OCI-M2 (cell line): ENCODE data around the gene CRYGN.

Experiments used
- DNase-seq: peaks from one replicate; lab custom pipeline; 2025; ENCODE audit not compliant: unreplicated experiment; lab: John Stamatoyannopoulos, UW

CRYGN gene

DNA sequence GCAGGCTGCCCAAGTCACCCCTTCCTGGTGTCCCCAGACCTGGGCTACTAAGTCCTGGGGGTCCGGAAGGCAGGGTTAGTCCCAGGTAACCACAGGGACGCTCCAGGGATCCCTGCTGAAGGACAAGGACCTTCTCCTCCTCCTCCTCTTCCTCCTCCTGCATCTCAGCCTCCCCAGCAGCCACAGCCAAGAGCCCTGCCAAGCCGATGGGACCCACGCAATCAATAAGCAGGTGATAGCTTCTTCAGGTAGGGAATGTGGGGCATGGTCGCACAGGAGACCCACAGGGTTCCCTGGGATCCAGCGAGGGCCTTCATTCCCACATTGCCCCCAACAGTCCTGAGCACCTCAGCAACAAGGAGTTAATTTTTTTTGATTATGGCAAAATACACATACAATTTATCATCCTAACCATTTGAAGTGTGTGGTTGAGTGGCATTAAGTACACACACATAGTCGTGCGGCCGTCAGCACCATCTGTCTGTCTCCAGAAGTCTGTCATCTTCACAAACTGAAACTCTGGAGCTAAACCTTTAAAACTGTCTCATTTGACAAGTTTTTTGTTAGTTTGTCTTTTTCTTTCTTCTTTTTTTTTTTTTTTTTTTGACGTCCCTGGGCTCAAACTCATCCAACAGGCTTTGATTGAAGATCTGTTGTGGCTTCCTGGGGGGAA, 12.1 kb downstream of the CRYGN start:
- DNase-seq: no peak

DNA sequence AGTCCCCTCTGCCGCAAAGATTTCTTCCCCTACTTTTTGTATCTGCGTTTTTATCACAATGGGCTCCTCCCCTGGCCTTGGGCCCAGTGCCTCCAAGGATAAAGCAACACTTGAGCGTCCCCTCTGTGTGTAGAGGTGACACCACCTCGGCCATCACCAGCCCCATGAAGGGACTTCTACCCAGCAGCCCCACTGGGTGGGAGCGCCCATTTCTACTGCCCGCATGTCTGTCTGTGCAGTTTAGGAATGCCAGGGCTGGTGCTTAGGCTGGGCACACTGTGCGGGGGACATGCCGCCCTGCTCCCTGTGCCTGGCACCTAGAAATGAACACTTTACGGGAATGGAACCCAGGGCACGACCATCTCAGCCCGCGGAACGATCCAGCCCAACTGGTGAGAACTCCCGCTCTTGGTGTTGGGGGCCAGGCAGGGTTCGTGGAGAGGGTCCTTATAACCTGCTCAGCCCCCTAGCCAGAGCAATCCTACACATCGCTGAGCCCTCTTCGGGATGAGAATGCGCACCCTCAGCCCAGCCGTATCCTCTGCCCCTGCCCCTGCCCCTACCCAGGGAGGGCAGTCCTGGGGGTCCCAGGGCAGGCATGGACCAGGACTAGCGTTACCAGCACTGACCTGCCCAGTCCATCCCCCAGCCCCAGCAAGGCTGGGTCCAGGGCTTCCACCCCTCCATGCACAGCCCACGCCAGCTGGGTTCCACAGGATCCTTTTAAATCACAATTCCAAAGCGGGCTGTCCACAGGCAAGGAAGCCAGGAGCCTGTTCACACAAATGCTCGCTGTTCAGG, 12.8 kb downstream of the CRYGN start:
- DNase-seq: no peak

DNA sequence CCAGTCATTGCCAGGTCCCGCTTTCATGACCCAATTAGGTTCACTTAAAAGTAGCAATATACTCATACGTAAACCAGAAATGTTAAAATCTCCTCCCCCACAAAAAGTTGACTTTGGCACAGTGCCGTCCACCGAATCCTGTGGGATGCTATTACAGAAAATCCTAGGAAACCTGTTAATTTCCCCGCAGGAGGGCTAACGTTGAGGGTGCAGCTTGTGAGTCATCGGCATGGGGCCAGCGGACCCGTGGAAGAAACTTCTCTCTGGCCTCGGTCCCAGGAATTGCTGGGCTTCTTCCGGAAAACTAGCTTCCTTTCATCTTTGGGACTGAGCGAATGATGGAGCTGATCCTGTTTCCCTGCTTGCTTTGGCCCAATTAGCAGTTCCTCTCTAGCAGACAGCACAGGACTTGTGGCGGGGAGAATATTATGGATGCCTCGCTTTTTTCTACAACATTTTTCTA, 13.5 kb downstream of the CRYGN start:
- DNase-seq: no peak

DNA sequence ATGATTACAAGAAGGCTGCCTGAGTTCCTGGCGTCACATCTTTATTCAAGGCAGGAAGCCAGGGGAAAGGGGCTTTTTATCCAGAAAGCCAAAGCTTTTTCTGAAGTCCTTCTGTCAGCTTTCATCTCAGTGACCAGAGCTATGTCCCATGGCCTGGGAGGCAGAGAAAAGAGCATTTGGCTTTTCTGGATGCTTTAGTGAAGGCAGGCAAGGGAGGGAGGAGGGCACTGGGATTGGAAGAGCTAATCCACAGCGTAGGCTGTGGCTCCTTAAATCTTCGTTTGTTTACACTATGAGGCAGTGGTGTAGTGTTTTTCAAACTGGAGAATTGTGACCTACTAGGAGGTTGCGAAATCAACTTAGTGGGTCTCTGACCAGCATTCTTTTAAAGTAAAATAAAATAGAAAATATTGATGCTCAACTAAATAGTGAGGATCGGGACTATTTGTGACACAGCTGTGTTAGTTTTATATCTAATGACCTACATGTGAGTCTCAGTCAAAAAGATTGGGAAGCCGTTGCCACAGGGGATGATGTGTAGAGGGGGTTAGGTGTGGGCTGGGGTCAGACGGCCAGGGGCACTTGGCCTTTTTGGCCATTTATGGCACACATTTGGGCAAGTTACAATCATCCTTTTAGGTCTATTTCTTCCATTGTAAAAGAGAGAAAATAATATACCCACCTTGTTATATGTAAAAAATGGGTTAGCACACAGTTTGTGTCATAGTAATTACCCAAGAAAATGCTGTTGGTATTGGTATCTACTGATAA, 14.1 kb downstream of the CRYGN start:
- no peak for DNase-seq

DNA sequence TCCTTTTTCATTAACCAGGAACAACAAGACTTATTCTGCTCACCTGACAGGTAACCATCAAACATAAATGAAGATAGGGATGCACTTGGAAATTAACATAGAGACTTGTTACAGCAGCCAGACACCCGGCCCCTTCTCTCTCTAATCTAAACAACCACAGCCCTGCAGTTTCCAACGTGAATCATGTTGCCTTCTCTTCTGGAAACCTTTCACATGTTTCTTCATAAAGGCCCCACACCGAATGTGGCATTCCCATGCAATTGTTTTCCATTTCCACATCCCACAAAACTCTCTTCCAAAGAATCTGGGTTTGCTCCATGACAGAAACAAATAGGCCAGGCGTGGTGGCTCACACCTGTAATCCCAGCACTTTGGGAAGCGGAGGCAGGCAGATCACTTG, 15.1 kb downstream of the CRYGN start:
- no peak for DNase-seq

DNA sequence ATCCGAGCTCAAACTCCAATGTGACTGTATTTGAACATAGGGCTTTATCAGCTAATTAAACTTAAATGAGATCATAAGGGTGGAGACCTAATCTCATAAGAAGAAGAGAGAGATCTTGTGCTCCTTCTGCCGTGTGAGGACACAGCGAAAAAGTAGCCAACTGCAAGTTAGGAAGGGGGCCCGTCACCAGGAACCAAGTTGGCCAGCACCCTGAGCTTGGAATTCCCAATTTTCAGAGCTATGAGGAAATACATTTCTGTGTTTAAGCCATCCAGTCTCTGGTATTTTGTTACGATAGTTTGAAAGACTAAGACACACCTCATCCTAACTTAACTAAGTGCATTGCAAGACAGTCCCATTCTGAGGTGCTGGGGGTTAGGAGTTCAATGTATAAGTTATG, 16.0 kb downstream of the CRYGN start:
- no peak for DNase-seq

DNA sequence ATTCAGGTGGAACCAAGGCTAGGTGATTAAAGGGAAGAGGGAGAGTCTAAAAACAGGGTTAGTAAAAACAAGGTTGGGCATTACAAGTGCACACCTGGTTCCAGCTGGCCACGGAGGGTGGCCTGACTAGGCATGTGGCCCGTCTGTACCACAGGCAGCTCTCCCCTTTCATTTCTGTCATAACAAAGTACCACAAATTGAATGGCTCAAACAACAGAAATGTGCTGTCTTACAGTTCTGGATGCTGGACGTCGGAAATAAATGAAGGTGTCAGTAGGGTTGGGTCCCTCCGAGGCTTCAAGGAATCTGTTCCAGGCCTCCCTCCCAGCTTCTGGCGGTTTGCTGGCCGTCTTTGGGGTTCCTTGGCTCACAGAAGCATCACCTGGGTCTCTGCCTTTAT, 16.7 kb downstream of the CRYGN start:
- DNase-seq: no peak

DNA sequence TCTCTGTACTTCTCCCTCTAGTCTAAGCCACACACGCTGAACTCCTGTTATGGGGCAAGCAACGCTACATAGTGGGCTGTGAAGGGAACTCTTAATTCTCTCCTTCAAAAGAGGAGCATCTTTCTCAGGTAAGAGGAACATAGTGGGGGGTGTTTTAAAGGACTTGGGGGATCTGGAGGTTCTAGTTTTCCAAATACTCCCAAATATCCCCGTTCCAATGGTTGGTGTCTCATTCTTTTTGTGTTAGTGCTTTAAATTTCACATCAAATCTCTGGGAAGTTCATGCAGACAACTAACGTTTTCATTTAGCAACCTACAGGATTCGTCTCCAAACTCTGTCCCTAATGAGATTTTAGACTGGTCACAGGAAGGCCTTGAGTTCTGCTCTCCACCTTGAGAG, 17.7 kb downstream of the CRYGN start:
- no peak for DNase-seq

DNA sequence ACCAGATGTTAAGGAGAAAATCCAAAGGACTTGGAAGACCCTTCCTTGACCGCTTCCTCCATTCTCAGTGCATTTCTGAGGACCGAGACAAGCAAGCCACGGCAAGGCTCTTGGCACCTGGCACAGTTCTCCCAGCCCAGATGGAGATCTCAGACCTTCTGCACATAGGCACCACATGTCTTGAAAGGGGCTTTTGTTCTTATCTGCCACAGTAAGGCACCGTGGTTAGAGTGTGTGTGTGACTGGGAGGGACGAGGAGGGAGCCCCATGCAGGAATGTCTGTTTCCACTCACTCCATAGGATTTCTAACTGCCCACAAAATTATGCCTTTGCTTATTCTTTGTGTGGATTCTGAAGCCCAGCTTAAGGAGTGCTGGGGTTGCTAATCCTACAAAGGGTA, 19.8 kb downstream of the CRYGN start:
- DNase-seq: no peak

DNA sequence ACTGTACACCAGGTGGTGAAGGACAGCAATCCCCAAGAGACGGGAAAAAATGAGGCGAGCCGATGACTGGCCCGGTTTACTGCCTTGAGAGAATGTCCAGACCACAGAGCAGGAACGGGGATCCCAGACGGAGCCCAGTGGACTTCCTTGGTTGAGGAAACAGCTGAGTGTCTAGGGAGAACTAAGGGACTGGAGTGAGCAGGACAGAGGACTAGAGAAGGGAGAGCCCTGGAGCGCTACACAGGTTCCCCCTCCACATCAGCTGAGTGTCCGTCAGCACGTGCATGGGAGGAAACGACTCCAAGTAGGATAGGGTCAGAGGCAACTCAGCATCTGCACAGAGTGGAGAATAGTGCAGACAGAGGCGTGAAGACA, 23.0 kb downstream of the CRYGN start:
- DNase-seq: no peak

DNA sequence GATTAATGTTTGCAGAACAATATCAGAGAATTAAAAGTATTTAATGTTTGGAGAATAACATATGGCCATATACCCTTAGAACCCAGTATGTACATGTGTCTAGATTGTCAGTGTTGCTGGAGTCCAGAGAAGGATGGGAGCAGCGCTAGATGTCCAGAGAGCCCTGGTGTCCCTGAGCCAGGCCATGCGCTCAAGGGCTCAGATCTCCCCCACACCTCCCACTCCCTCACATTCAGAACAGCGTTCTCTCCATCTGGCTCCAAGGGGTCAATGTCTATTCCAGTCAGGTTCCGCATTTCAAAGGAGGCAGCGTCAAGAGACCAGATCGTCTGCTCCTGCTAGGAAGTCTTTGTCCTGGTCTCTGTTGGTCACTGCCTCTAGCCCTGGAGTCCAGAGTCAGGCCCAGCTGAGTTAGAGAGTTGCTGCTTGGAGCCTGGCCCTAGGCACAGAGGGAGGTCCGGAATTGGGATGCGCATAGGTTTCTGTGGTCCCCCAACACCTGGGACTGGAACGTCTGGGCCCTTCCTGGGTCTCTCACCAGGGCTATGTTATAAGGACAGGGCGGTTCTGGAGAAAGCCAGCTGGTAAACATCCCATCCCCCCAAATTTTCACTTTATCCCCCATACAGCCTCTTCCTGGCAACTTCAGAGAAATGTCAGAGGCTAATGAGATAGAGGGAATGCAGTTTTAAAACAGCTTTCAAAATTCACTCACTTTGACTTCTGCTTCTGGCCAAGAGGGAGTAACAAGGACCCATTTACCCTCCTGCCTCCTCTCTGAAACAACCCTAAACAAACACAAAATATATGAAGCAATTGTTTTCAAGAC, 23.6 kb downstream of the CRYGN start:
- DNase-seq: no peak

DNA sequence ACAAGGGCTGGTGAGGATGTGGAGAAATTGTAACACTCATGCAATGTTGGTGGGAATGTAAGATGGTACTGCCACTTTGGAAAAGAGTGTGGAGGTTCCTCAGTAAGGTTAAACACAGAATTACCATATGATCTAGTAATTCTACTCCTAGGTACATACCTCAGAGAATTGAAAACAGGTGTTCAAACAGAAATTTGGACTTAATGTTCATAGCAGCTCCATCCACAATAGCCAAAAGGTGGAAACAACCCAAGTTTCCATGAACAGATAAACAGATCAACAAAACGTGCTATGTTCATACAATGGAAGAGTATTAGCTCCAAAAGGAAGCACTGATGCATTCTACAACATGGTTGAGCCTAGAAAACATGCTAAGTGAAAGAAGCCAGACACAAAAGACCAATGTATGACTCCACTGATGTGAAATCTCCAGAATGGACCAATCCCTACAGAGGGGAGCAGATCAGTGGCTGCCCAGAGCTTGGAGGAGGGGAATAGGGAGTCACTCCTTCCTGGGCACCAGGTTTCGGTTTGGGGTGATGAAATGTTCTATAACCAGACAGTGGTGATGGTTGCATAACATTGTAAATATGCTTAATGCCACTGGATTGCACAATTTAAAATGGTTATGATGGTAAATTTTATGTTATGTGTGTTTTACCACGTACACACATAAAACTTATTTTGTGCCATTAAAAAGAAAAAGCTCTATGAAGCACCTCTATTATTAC, 24.4 kb downstream of the CRYGN start:
- DNase-seq: no peak

DNA sequence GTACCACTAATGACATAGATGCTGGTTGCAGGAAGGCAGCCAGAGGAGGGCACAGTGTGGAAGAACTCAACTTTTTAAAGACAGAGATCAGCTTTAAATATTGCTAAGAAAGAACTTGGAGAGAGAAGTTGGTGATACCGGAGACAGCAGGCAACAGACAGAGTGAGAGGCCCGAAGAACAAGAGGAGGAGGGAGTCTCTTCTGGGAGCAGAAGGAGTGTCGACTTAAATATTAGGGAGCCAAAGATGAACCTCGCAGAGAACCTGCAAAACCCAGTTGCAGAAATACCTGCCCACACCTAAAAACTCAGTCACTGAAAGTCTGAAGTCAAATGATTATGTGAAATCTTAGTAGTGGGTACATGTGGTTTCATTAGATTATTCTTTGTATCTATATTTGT, 26.7 kb downstream of the CRYGN start:
- DNase-seq: no peak

DNA sequence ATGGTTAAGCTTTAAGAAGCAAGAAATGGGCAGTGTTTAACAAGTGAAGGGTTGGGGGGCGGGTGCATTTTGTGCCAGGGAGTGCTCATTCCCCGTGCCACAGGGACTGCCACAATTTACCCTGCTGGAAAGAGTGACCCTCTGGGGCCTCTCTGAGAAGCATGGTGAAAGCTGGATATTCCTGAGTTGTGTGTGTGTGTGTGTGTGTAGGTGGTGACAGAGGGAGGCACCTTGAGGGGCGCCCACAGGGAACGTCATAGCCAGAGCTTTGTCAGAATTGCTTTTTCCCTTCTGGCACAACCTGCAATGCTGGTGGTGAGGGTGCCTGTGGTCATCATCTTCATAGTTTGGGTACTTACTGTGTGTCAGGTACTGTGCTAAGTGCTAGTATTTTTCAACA, 27.6 kb downstream of the CRYGN start:
- DNase-seq: no peak

DNA sequence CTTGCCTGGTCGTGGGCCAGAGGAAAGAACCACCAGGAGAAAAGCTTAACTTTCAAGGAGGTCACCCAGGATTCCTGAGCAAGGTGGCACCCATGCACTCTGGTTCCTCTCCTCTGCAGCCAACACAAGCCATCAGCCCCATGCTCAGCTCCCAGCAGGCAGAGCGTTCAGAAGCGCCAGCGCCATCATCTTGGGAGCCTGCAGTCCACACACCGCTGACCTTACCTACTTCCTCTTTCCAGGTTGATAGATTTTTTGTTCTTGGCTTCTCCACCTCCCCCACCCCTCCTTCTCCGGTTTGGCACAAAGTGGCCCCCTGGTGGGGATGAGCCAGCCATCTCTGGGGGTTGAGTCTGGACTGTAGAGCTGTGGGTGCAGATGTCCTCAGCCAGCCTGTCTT, 28.4 kb downstream of the CRYGN start:
- no peak for DNase-seq

DNA sequence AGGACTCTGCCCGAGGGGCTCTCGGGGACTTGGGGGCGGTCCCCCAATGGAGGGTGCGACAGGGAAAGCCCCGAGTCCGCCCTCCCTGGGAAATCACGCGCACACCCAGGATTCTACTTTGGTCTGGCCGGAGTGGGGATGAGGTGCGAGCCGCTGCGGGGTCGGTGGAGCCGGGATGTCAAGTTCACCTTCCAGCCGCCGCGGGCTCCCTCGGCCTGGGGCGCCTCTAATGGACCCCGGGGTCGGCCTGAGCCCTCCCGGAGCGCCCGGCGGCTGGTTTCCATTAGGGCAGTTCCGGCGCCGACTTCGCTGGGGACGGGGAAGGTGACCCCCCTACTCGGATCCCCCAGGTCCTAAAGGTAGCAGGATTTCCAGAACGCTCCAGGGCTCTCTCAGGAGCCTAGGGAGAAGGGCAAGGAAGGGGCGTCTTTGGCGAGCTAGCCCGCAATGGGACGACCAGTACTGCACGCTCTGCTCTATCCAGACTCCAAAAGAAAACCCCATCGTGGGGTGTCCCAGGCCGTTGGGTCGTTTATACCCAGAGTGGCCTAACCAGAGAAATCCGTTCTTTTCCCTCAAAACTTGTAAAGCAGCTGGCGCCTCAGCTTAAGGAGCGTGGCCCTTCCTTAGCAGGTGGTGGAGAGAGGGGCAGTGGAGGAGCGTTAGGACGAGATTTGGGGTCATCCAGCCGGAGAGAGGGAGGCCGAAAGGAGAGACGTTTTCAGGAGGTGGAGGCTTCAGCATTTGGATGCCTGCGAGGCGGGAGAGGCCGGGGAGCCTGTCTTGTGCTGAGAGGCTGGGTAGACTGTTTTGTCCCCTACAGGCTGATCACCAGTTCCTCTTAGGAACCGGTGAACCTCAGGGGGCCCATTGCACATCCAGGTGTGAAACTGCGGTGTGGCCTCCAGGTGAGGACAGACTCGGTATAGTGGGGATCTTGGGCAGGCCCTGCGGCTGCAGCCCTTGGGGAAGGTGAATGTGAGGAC, 29.2 kb downstream of the CRYGN start:
- no peak for DNase-seq

DNA sequence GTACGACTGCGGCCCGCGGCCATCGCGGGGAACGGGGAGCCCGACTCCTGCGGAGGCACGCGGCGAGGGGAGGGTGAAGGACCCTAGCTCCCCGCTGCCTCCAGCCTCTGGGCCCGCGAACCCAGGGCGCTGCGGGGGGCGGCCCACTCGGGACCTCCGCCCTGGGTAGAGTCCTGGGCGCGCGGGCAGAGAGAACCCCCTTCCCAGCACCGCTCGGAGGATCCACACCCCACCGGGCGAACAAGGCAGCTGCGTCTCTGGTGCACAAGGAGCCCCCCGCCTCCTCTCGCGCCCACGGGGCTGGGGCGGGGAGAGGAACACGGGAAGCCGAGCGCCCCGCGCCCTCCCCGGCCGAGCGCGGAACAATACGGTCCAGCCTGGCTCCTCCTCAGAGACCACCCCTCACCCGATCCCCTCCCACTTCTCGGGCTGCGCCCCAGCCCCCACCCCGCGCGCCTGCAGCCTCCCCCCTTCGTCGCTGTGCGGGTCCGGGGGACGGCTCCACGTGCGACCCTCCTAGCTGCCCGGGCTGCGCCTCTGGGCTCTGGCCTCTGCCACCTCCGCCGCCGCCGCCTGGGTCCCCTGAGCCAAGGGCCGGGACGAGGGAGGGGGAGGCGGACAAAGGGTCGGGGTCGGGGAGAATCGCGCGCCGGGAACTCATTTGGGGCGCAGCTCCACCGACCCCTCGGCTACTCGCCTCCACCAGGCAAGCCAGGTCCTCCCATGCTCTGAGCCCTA, 30.1 kb downstream of the CRYGN start, which contains the start of gene WDR86:
Gene WDR86, minus strand, starts transcription at position 372 of the 738 bp plus-strand sequence. CDS start 449 bp downstream, outside the sequence.
- DNase-seq: no peak
